GM12875 (cell line): Measurements from ENCODE around the gene ATP1B4.
"Not testable (repeated sequence)": the region's sequence is repeated elsewhere in the genome, so short reads cannot be mapped to it uniquely, and the experiment has no call there.

Experiments used
- H3K4me3 ChIP-seq: one replicate; pipeline ENCODE4 v1.5.1; 2011; ENCODE audit warnings: low read depth, low read length, control low read depth
- CTCF ChIP-seq: IDR thresholded peaks from 2 replicates; pipeline ENCODE4 v1.5.1; 2011; ENCODE audit warnings: low read depth, mild to moderate bottlenecking, control low read depth, inconsistent platforms, low read length, moderate library complexity, borderline replicate concordance; ENCODE audit not compliant: insufficient read depth

The ATP1B4 gene

GRCh38 chrX:120334151-120334550 is 27.7 kb upstream of the ATP1B4 start:
- no peak for TF ChIP-seq CTCF
- H3K4me3 ChIP-seq = no peak overlapping the region

DNA sequence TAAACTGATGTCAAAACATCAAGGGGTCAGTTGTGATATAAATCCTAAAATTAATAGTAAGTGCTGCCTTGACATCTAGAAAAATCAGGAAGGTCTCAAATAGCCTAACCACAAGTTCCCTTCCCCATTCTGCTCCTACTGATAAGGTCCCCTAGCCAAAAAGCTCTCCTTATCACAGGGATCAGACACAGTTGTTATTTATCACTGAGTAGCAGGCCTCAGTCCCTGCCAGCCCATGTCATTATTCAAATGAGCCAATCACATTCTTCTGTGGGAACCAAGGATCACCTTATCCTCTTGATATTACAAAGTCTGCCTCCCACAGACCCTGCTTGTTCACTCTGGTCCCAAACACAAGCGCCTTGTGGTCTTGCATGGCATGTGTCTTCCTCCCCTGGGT is 27.3 kb upstream of the ATP1B4 start:
- TF ChIP-seq CTCF = no peak
- no peak overlapping the region for H3K4me3 ChIP-seq

- H3K4me3 ChIP-seq = no peak overlapping the region
- TF ChIP-seq CTCF = no peak
These were observed 26.6 kb upstream of the ATP1B4 start for GRCh38 chrX:120335289-120335688.

DNA sequence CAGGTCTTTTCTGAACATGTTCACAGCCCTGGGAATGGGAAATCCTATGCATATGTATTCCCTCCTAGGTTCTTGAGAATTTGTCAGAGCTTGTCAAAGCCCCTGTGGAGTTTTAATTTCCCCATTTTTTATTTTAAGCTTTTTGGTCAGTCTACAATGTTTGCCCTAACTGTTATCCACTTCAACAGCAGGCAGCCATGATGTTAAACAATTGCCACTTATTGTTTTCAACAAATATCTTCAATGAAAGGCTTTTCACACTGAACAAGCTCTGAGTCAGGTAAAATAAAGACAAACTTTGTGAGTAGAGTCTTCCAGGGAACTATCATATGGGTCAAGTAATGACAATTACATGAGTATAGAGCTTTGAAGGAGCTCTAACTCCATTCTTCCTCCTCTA is 25.0 kb upstream of the ATP1B4 start:
- no peak for TF ChIP-seq CTCF
- no peak overlapping the region for H3K4me3 ChIP-seq

DNA sequence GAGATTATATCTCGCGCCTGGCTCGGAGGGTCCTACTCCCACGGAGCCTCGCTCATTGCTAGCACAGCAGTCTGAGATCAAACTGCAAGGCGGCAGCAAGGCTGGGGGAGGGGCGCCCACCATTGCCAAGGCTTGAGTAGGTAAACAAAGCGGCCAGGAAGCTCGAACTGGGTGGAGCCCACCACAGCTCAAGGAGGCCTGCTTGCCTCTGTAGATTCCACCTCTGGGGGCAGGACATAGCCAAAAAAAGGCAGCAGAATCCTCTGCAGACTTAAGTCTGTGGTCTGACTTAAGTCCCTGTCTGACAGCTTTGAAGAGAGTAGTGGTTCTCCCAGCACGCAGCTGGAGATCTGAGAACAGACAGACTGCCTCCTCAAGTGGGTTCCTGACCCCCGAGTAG is 17.3 kb upstream of the ATP1B4 start:
- H3K4me3 ChIP-seq = not testable (repeated sequence)

DNA sequence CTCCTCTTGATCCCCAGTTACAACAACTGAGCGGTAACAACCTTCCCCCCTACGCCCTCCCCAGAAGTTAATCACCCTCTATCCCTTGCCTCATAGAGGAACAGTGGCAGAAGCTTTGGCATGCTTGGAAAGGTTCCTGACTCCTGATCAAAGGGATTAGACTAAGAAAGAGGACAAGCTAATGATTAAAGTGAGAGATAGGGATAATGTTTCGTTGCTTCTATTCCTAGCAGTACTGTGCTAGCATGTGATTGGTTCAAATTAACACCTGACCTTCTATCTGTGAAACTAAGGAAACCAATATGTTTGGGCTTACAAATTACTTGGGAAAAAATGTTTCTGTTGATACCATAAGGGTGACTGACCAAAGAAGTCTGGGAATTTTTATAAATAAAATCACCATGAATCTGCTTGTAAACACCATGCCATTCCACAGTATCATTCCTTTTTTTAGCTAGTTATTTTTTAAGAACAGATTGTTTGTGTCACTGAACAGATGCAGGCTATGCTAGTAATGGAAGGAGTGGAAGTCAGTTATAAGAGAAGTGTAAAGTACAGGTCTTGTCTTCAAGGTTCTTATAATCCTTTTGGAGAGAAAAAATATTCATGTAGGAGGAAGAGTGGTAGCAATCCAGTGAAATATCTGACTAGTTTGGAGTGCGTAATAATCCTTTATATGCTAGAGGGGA is 11.3 kb upstream of the ATP1B4 start:
- TF ChIP-seq CTCF = no peak
- H3K4me3 ChIP-seq = no peak overlapping the region

GRCh38 chrX:120356084-120356483 is 5.8 kb upstream of the ATP1B4 start:
- no peak overlapping the region for H3K4me3 ChIP-seq
- TF ChIP-seq CTCF = no peak

DNA sequence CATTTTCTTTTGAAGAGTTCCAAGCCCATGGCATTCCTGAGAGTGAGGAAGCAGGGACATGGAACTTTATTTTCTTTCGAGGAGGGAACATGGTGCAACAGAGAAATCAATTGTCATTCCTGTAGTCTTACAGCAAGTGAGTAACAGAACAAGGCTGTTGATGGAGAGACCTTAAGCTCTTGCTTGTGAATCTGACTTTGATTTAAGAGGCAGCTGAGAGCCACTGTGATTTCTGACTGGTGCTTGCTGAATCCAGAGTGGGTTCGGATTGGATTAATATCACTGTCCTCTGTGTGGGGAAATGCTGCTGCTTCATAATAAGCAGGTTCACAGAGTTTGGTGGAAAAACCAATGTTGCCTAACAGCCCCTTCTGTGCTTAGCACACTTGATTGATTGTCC is 4.7 kb upstream of the ATP1B4 start:
- no peak overlapping the region for H3K4me3 ChIP-seq
- no peak for TF ChIP-seq CTCF
